ENCODE data around the gene DPEP2. TPM values are rescaled to one million over a fixed set of nuclear protein-coding genes. Genes with fewer than 3 reads are reported as not detected.
"Not testable (repeated sequence)": the region's sequence is repeated elsewhere in the genome, so short reads cannot be mapped to it uniquely, and the experiment has no call there.

The DPEP2 gene, protein sequence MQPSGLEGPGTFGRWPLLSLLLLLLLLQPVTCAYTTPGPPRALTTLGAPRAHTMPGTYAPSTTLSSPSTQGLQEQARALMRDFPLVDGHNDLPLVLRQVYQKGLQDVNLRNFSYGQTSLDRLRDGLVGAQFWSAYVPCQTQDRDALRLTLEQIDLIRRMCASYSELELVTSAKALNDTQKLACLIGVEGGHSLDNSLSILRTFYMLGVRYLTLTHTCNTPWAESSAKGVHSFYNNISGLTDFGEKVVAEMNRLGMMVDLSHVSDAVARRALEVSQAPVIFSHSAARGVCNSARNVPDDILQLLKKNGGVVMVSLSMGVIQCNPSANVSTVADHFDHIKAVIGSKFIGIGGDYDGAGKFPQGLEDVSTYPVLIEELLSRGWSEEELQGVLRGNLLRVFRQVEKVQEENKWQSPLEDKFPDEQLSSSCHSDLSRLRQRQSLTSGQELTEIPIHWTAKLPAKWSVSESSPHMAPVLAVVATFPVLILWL
- total RNA-seq (1 to 10 TPM; 6.2 to 6.4 TPM), polyA plus RNA-seq (34.0 TPM)

DNA sequence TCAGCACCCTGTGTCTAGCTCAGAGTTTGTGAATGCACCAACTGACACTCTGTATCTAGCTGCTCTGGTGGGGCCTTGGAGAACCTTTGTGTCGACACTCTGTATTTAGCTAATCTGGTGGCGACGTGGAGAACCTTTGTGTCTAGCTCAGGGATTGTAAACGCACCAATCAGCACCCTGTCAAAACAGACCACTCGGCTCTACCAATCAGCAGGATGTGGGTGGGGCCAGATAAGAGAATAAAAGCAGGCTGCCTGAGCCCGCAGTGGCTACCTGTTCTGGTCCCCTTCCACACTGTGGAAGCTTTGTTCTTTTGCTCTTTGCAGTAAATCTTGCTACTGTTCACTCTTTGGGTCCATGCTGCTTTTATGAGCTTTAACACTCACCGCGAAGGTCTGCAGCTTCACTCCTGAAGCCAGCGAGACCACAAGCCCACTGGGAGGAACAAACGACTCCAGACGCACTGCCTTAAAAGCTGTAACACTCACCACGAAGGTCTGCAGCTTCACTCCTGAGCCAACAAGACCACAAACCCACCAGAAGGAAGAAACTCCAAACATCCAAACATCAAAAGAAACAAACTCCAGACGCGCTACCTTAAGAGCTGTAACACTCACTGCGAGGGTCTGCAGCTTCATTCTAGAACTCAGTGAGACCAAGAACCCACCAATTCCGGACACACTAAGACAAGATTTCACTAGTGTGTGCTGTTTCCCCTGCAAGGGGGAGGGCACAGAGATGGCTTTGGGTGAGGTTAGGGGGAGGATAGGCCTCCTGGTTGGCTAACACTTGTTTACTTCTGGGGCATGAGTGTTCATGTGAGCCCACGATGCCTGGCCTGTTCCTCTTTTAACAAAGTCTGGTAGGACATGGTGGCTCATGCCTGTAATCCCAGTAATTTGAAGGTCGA is at the start of gene DPEP2:
DPEP2 (minus strand) TSS at position 706 of the 910 bp plus-strand sequence. CDS start 6,272 bp downstream, outside the sequence.
- peaks cover 45 to 72% (median 56%) of the 10 kb centered on the region in 3 donors for H3K4me1 Mint-ChIP-seq
- CTCF ChIA-PET, result interaction anchor here (0.9 to 3.4 kb wide), 6 partner anchors 9 to 234 kb away, joined by 3 to 15 read pairs (median 4); partner anchors contain the start of genes DDX28 and DUS2
- DNase-seq, result peak in 3 of 5 donors; percentile 49 to 74 (median 70)

DNA sequence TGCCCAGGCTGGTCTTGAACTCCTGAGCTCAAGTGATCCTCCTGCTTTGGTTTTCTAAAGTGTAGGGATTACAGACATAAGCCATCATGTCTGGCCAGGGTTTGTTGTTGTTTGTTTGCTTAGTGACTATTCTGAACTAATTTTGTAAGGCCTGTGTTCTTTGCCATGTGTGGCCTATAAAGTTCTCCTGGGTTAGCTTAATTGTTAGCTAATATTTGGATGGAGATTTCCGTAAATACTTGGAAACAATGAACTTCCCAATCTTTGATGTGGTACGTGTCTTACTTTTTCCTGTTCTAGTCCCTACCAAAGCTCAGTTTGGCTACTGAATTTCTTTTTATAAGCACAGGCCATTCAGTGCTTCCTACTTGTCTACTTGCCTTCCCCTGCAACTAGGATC is 48.7 kb upstream of the DPEP2 start:
- DNase-seq, result no peak
- Histone ChIP-seq H3K4me3 (ENCODE audit: low read length) (no peak overlapping the region), H3K27ac (ENCODE audit: low read depth, low read length) (no peak overlapping the region), H3K4me1 (ENCODE audit: insufficient read depth, low read length) (no peaks in the 10 kb centered on the region), H3K27me3 (ENCODE audit: insufficient read depth, low read length, poor library complexity, severe bottlenecking) (no peaks in the 10 kb centered on the region), H3K9me3 (ENCODE audit: low read length) (no peaks in the 10 kb centered on the region), H3K36me3 (ENCODE audit: insufficient read depth, low read length) (peaks cover 14% of the 10 kb centered on the region)
- ChIA-PET CTCF (interaction anchor here (0.7 to 1.1 kb wide), 3 partner anchors 20 to 164 kb away, joined by 3 to 4 read pairs (median 3); no protein-coding TSS in a partner anchor), POLR2A (no interaction called here)
- peaks cover 0 to 48% (median 8%) of the 10 kb centered on the region in 3 donors for H3K36me3 Mint-ChIP-seq
- no peaks in the 10 kb centered on the region for H3K9me3 Mint-ChIP-seq
- peak overlapping the region in 4 of 8 donors; percentile 8 to 46 (median 26) for H3K27ac Mint-ChIP-seq
- H3K4me3 Mint-ChIP-seq, result no peak overlapping the region
- H3K4me1 Mint-ChIP-seq, result peaks cover 2 to 8% (median 4%) of the 10 kb centered on the region in 3 donors
- H3K27me3 Mint-ChIP-seq, result no peaks in the 10 kb centered on the region

More for the DNA sequence above, at the start of gene DPEP2:
- H3K4me3 Mint-ChIP-seq, result peak within 1 kb of the TSS; percentile 83 to 92 (median 85)
- Histone ChIP-seq H3K27ac (ENCODE audit: low read depth, low read length) (peak within 1 kb of the TSS; percentile 14), H3K4me1 (ENCODE audit: insufficient read depth, low read length) (peaks cover 43% of the 10 kb centered on the region), H3K4me3 (ENCODE audit: low read length) (peak within 1 kb of the TSS; percentile 70)
- peaks cover 0 to 11% (median 2%) of the 10 kb centered on the region in 3 donors for H3K36me3 Mint-ChIP-seq
- H3K9me3 ChIP-seq (ENCODE audit: low read length); H3K36me3 ChIP-seq (ENCODE audit: insufficient read depth, low read length); H3K9me3 Mint-ChIP-seq; H3K27me3 ChIP-seq (ENCODE audit: insufficient read depth, low read length, poor library complexity, severe bottlenecking); H3K27me3 Mint-ChIP-seq: not testable (repeated sequence)
- POLR2A ChIA-PET, result interaction anchor here (0.6 to 1.3 kb wide), 8 partner anchors 18 to 751 kb away, joined by 3 to 7 read pairs (median 4); partner anchors contain the start of genes ATP6V0D1, DDX28, DUS2 and GFOD2
- H3K27ac Mint-ChIP-seq, result peak within 1 kb of the TSS; percentile 77 to 96 (median 95)

DNA sequence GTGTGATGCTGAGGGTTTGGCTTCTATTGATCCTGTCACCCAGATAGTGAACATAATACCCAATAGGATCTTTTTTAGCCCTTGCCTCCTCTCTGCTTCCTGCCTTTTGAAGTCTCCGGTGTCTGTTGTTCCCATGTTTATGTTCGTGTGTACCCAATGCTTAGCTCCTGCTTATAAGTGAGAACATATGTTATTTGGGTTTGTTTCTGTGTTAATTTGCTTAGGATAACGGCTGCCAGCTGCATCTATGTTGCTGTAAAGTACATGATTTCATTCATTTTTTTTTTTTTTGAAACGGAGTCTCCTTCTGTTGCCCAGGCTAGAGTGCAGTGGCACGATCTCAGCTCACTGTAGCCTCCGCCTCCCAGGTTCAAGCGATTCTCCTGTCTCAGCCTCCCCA is 46.8 kb upstream of the DPEP2 start:
- H3K27me3 Mint-ChIP-seq, result no peaks in the 10 kb centered on the region
- no peaks in the 10 kb centered on the region for H3K27me3 ChIP-seq (ENCODE audit: insufficient read depth, low read length, poor library complexity, severe bottlenecking)
- H3K27ac ChIP-seq (ENCODE audit: low read depth, low read length), result no peak overlapping the region
- no peak for DNase-seq
- H3K9me3 ChIP-seq (ENCODE audit: low read length), result no peaks in the 10 kb centered on the region
- no peak overlapping the region for H3K4me3 Mint-ChIP-seq
- CTCF ChIA-PET, result interaction anchor here (0.9 to 1.0 kb wide), 2 partner anchors 104 to 215 kb away, joined by 3 read pairs; no protein-coding TSS in a partner anchor
- H3K36me3 ChIP-seq (ENCODE audit: insufficient read depth, low read length), result peaks cover 9% of the 10 kb centered on the region
- peaks cover 0 to 40% (median 7%) of the 10 kb centered on the region in 3 donors for H3K36me3 Mint-ChIP-seq
- POLR2A ChIA-PET, result no interaction called here
- H3K9me3 Mint-ChIP-seq, result no peaks in the 10 kb centered on the region
- H3K4me1 ChIP-seq (ENCODE audit: insufficient read depth, low read length), result no peaks in the 10 kb centered on the region
- peaks cover 2 to 8% (median 4%) of the 10 kb centered on the region in 3 donors for H3K4me1 Mint-ChIP-seq
- H3K4me3 ChIP-seq (ENCODE audit: low read length), result no peak overlapping the region
- H3K27ac Mint-ChIP-seq, result peak overlapping the region in 2 of 8 donors; percentile 28 to 90

DNA sequence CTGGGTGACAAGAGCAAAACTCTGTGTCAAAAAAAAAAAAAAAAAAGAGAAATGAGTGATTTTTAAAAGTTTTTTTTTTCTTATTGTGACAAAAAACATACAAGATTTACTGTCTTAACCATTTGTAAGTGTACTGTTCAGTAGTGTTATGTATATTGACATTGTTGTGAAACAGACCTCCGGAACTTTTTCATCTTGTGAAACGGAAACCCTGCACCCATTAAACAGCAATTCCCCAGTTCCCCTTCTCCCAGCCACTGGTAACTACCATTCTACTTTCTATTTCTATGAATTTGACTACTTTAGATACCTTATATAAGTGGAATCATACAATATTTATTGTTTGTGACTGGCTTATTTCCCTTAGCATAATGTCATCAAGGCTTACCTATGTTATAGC is 42.5 kb upstream of the DPEP2 start:
- Histone ChIP-seq H3K4me3 (ENCODE audit: low read length) (no peak overlapping the region), H3K9me3 (ENCODE audit: low read length) (no peaks in the 10 kb centered on the region), H3K27me3 (ENCODE audit: insufficient read depth, low read length, poor library complexity, severe bottlenecking) (no peaks in the 10 kb centered on the region), H3K4me1 (ENCODE audit: insufficient read depth, low read length) (peaks cover 8% of the 10 kb centered on the region), H3K36me3 (ENCODE audit: insufficient read depth, low read length) (no peaks in the 10 kb centered on the region), H3K27ac (ENCODE audit: low read depth, low read length) (no peak overlapping the region)
- no peak overlapping the region for H3K4me3 Mint-ChIP-seq
- ChIA-PET POLR2A (no interaction called here), CTCF (interaction anchor here (1.1 to 7.1 kb wide), 19 partner anchors 12 to 521 kb away, joined by 3 to 44 read pairs (median 9); partner anchors contain the start of genes DDX28, DPEP3, DUS2 and NFATC3)
- DNase-seq, result no peak
- H3K36me3 Mint-ChIP-seq, result peaks cover 4 to 28% (median 6%) of the 10 kb centered on the region in 3 donors
- peaks cover 12 to 22% (median 16%) of the 10 kb centered on the region in 3 donors for H3K4me1 Mint-ChIP-seq
- H3K9me3 Mint-ChIP-seq, result no peaks in the 10 kb centered on the region
- H3K27me3 Mint-ChIP-seq, result no peaks in the 10 kb centered on the region
- peak overlapping the region in 3 of 8 donors; percentile 17 to 26 (median 23) for H3K27ac Mint-ChIP-seq

DNA sequence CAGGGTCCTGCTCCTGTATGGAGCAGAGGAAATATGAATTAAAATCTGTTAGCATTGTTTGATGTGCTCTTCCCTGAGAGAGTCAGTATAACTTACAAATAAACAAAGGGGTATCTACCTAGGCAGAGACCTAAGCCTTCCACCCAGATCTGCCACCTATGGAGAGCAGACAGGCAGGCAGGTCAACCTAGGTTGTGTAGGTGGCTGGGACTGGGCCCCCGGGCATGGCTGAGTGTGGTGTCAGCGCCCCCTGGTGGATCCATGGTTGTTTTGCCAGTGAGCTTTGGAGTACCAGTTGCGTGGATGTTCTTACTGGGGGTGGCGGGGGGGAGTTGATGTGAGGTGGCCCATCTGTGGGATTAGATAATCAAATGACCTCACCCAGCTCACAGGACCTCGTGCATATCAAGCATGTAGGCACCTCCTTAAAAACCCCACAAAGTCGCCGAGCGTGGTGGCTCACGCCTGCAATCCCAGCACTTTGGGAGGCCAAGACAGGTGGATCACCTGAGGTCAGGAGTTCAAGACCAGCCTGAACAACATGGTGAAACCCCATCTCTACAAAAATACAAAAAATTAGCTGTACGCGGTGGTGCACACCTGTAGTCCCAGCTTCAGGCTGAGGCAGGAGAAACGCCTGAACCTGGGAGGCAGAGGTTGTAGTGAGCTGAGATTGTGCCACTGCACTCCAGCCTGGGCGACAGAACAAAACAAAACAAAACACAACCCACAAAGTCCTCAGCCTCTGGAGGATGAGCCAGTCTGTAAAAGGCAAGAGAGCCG is 41.4 kb upstream of the DPEP2 start:
- Mint-ChIP-seq H3K9me3 (no peaks in the 10 kb centered on the region), H3K4me1 (peaks cover 13 to 22% (median 16%) of the 10 kb centered on the region in 3 donors), H3K27me3 (no peaks in the 10 kb centered on the region), H3K4me3 (no peak overlapping the region), H3K27ac (peak overlapping the region in 6 of 8 donors; percentile 51 to 92 (median 78)), H3K36me3 (peaks cover 4 to 27% (median 8%) of the 10 kb centered on the region in 3 donors)
- H3K9me3 ChIP-seq (ENCODE audit: low read length), result no peaks in the 10 kb centered on the region
- no peak overlapping the region for H3K27ac ChIP-seq (ENCODE audit: low read depth, low read length)
- no peak overlapping the region for H3K4me3 ChIP-seq (ENCODE audit: low read length)
- no peaks in the 10 kb centered on the region for H3K36me3 ChIP-seq (ENCODE audit: insufficient read depth, low read length)
- no peaks in the 10 kb centered on the region for H3K27me3 ChIP-seq (ENCODE audit: insufficient read depth, low read length, poor library complexity, severe bottlenecking)
- peaks cover 8% of the 10 kb centered on the region for H3K4me1 ChIP-seq (ENCODE audit: insufficient read depth, low read length)
- CTCF ChIA-PET, result interaction anchor here (0.5 to 7.1 kb wide), 47 partner anchors 8 to 523 kb away, joined by 3 to 44 read pairs (median 5); partner anchors contain the start of genes DDX28, DPEP2, DPEP2NB and DPEP3
- POLR2A ChIA-PET, result interaction anchor here (0.6 to 1.4 kb wide), 6 partner anchors 13 to 156 kb away, joined by 3 to 5 read pairs (median 3); partner anchors contain the start of gene NRN1L
- DNase-seq, result peak; percentile 81 to 91 (median 85)

DNA sequence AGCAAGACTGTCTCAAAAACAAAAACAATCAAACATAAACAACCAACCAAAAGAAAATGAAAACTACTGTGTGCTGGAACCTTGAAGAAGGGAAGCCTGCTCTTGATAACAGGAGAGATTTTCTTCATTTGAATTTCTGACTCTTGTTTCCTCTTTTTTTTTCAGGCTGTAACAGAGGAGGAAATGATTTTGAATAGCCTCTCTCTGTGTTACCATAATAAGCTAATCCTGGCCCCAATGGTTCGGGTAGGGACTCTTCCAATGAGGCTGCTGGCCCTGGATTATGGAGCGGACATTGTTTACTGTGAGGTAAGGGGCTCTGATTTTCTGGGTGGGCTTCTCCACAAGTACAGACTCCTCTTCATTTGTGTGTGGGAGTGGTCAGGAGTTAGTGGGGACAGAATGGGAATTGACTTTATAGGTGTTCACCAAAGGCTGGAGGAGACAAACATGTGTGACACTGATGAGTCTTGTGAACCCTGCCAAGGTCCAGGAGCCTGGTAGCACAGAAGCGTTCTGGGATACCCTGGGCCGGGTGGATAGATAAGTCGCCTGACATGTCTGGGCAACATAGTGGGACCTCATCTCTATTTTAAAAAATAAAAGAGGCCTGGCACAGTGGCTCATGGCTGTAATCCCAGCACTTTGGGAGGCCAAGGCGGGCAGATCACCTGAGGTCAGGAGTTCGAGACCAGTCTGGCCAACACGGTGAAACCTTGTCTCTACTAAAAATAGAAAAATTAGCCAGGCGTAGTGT is 38.7 kb upstream of the DPEP2 start:
- no peak for DNase-seq
- H3K27ac Mint-ChIP-seq, result peak overlapping the region in 1 of 8 donors; percentile 36
- Histone ChIP-seq H3K27me3 (ENCODE audit: insufficient read depth, low read length, poor library complexity, severe bottlenecking) (no peaks in the 10 kb centered on the region), H3K27ac (ENCODE audit: low read depth, low read length) (no peak overlapping the region), H3K4me3 (ENCODE audit: low read length) (no peak overlapping the region), H3K36me3 (ENCODE audit: insufficient read depth, low read length) (no peaks in the 10 kb centered on the region), H3K4me1 (ENCODE audit: insufficient read depth, low read length) (peaks cover 8% of the 10 kb centered on the region), H3K9me3 (ENCODE audit: low read length) (no peaks in the 10 kb centered on the region)
- H3K27me3 Mint-ChIP-seq, result no peaks in the 10 kb centered on the region
- H3K9me3 Mint-ChIP-seq, result no peaks in the 10 kb centered on the region
- H3K36me3 Mint-ChIP-seq, result peaks cover 4 to 24% (median 11%) of the 10 kb centered on the region in 3 donors
- ChIA-PET CTCF (interaction anchor here (1.0 to 7.1 kb wide), 3 partner anchors 27 to 221 kb away, joined by 3 to 44 read pairs (median 3); partner anchors contain the start of gene NRN1L), POLR2A (interaction anchor here (0.7 kb wide), 1 partner anchor 92 kb away, joined by 3 read pairs; no protein-coding TSS in a partner anchor)
- no peak overlapping the region for H3K4me3 Mint-ChIP-seq
- peaks cover 16 to 18% (median 16%) of the 10 kb centered on the region in 3 donors for H3K4me1 Mint-ChIP-seq

Data from CD8-positive, alpha-beta memory T cell (primary cell).